Caco-2 (cell line): ENCODE data around the gene PKD2. TPM values are rescaled to one million over a fixed set of nuclear protein-coding genes. Genes with fewer than 3 reads are reported as not detected.
A peak's percentile ranks its signal among the peaks of the same experiment; 100 is the strongest.

Source experiments
- BruUV-seq: library from RNA; stranded (reverse); fragments of 400-500 nt; replicated peaks from 2 replicates; lab custom pipeline; 2021; lab: Mats Ljungman, UMichigan
- CTCF ChIA-PET: fragments of 300-600 bp; sonication (Branson Sonifier 250); formaldehyde crosslinking; loops from one replicate; lab custom pipeline; 2022; ENCODE audit warnings: antibody characterized with exemption; lab: Charles Lee
- POLR2A ChIA-PET: fragments of 300-600 bp; sonication (Branson Sonifier 250); formaldehyde crosslinking; loops from one replicate; lab custom pipeline; 2022; ENCODE audit warnings: antibody characterized with exemption; lab: Charles Lee
- DNase-seq, 2 experiments: peaks; one replicate each; pipeline versions ENCODE4 v3.0.0 to v3.0.0-alpha.2; 2020 to 2022
- H3K27me3 ChIP-seq: replicated peaks from 2 replicates; pipeline ENCODE4 v1.6.0; 2011; ENCODE audit warnings: low read length; ENCODE audit not compliant: control insufficient read depth, insufficient read depth
- H3K36me3 ChIP-seq: 2 replicates; pipeline ENCODE4 v1.5.1; 2011; ENCODE audit warnings: low read length; ENCODE audit not compliant: control insufficient read depth, insufficient read depth
- H3K4me1 ChIP-seq: fragments of 250-450 bp; sonication (Bioruptor Pico); 2 replicates; pipeline ENCODE4 v1.5.1; 2020; ENCODE audit warnings: mild to moderate bottlenecking
- H3K4me3 ChIP-seq: 2 replicates; pipeline ENCODE4 v1.5.1; 2011; ENCODE audit warnings: low read depth, mild to moderate bottlenecking, control low read depth, low read length
- H3K9me3 ChIP-seq: fragments of 250-450 bp; sonication (Bioruptor Pico); 2 replicates; pipeline ENCODE4 v1.5.1; 2020; ENCODE audit warnings: mild to moderate bottlenecking, moderate library complexity
- H3K27ac Mint-ChIP-seq: one replicate; pipeline ENCODE4 v1.8.0; 2022; ENCODE audit warnings: mixed read lengths; ENCODE audit not compliant: unreplicated experiment
- H3K27me3 Mint-ChIP-seq: one replicate; pipeline ENCODE4 v1.8.0; 2022; ENCODE audit warnings: mixed read lengths; ENCODE audit not compliant: insufficient read depth, unreplicated experiment
- H3K36me3 Mint-ChIP-seq: one replicate; pipeline ENCODE4 v1.8.0; 2022; ENCODE audit warnings: mild to moderate bottlenecking, mixed read lengths; ENCODE audit not compliant: insufficient read depth, unreplicated experiment
- H3K4me1 Mint-ChIP-seq: one replicate; pipeline ENCODE4 v1.8.0; 2022; ENCODE audit warnings: low read depth, mixed read lengths; ENCODE audit not compliant: unreplicated experiment
- H3K4me3 Mint-ChIP-seq: one replicate; pipeline ENCODE4 v1.8.0; 2022; ENCODE audit warnings: mild to moderate bottlenecking, moderate library complexity, mixed read lengths; ENCODE audit not compliant: unreplicated experiment
- H3K9me3 Mint-ChIP-seq: one replicate; pipeline ENCODE4 v1.8.0; 2022; ENCODE audit warnings: mixed read lengths; ENCODE audit not compliant: unreplicated experiment
- CTCF ChIP-seq, 2 experiments: fragments of 200-600 bp in 1 of 2; IDR thresholded peaks; 1 replicate in 1 of 2; 2 replicates in 1 of 2; pipeline versions ENCODE4 v1.5.1 to v1.8.0; 2011 to 2022; ENCODE audit warnings: antibody characterized with exemption in 1 of 2, control low read depth in 1 of 2, inconsistent platforms in 1 of 2, low read depth in 1 of 2, low read length in 1 of 2, mild to moderate bottlenecking in 1 of 2, moderate library complexity in 1 of 2; ENCODE audit not compliant: insufficient read depth in 1 of 2, severe bottlenecking in 1 of 2, unreplicated experiment in 1 of 2
- intact Hi-C: fragments of 100-400 bp; cut with micrococcal nuclease; formaldehyde crosslinking; loops from one replicate; pipeline ENCODE4 v1.10.0; 2022; ENCODE audit not compliant: unreplicated experiment
- total RNA-seq: library from RNA; stranded (reverse); gene quantifications from 2 replicates; pipeline ENCODE4 v1.2.3, GENCODE V29; 2022

PKD2 gene
- total RNA-seq, 1 experiment from 2014 or later = 7.3 TPM

- Mint-ChIP-seq H3K4me1 (no peaks in the 10 kb centered on the region), H3K36me3 (no peaks in the 10 kb centered on the region), H3K27ac (no peak overlapping the region), H3K27me3 (peaks cover 18% of the 10 kb centered on the region), H3K4me3 (no peak overlapping the region), H3K9me3 (no peaks in the 10 kb centered on the region)
- DNase-seq = peak in 1 of 2 experiments; percentile 51
- Histone ChIP-seq H3K27me3 (no peaks in the 10 kb centered on the region), H3K36me3 (no peaks in the 10 kb centered on the region), H3K9me3 (no peaks in the 10 kb centered on the region), H3K4me3 (no peak overlapping the region), H3K4me1 (no peaks in the 10 kb centered on the region)
- CTCF ChIA-PET = interaction anchor here (1.0 to 1.1 kb wide), 2 partner anchors 133 to 136 kb away, joined by 4 to 7 read pairs; no protein-coding TSS in a partner anchor
- intact Hi-C loops = loop anchor here (1.0 kb wide), 1 partner anchor 132 kb away; no protein-coding TSS in a partner anchor
- POLR2A ChIA-PET = no interaction called here
- no TSS peak for BruUV-seq
- TF ChIP-seq CTCF (IDR thresholded peaks at IDR 0.05; ENCODE audit: insufficient read depth in 1 of 2, low read depth in 1 of 2, low read length in 1 of 2, severe bottlenecking in 1 of 2, unreplicated experiment in 1 of 2) = peak in 1 of 2 experiments; percentile 39
Observed at GRCh38 chr4:87985097-87985886, 22.1 kb upstream of the PKD2 start.

- Mint-ChIP-seq H3K36me3 (no peaks in the 10 kb centered on the region), H3K27me3 (peaks cover 18% of the 10 kb centered on the region), H3K4me3 (no peak overlapping the region), H3K9me3 (no peaks in the 10 kb centered on the region), H3K27ac (no peak overlapping the region), H3K4me1 (no peaks in the 10 kb centered on the region)
- H3K27me3 ChIP-seq = no peaks in the 10 kb centered on the region
- POLR2A ChIA-PET = no interaction called here
- BruUV-seq = no TSS peak
- intact Hi-C loops = loop anchor here (1.0 kb wide), 1 partner anchor 133 kb away; no protein-coding TSS in a partner anchor
- H3K36me3 ChIP-seq = no peaks in the 10 kb centered on the region
- no peaks in the 10 kb centered on the region for H3K9me3 ChIP-seq
- CTCF ChIA-PET = interaction anchor here (1.0 to 1.1 kb wide), 2 partner anchors 133 to 137 kb away, joined by 4 to 7 read pairs; no protein-coding TSS in a partner anchor
- H3K4me1 ChIP-seq = no peaks in the 10 kb centered on the region
- no peak for DNase-seq
- TF ChIP-seq CTCF (IDR thresholded peaks at IDR 0.05; ENCODE audit: insufficient read depth in 1 of 2, low read depth in 1 of 2, low read length in 1 of 2, severe bottlenecking in 1 of 2, unreplicated experiment in 1 of 2) = no peak
- H3K4me3 ChIP-seq = no peak overlapping the region
Observed at GRCh38 chr4:87985887-87986200, 21.6 kb upstream of the PKD2 start.

- POLR2A ChIA-PET = no interaction called here
Observed at GRCh38 chr4:87986508-87986907, 20.9 kb upstream of the PKD2 start.

More at GRCh38 chr4:87986508-87986907, 20.9 kb upstream of the PKD2 start:
- DNase-seq = no peak
- no peak for TF ChIP-seq CTCF (IDR thresholded peaks at IDR 0.05; ENCODE audit: insufficient read depth in 1 of 2, low read depth in 1 of 2, low read length in 1 of 2, severe bottlenecking in 1 of 2, unreplicated experiment in 1 of 2)
- CTCF ChIA-PET = interaction anchor here (0.7 kb wide), 1 partner anchor 136 kb away, joined by 3 read pairs; no protein-coding TSS in a partner anchor
- no peaks in the 10 kb centered on the region for H3K27me3 ChIP-seq
- no peaks in the 10 kb centered on the region for H3K9me3 ChIP-seq
- Mint-ChIP-seq H3K27me3 (peaks cover 18% of the 10 kb centered on the region), H3K27ac (no peak overlapping the region), H3K9me3 (no peaks in the 10 kb centered on the region), H3K36me3 (no peaks in the 10 kb centered on the region), H3K4me1 (no peaks in the 10 kb centered on the region), H3K4me3 (no peak overlapping the region)
- H3K4me3 ChIP-seq = no peak overlapping the region
- no TSS peak for BruUV-seq
- H3K36me3 ChIP-seq = no peaks in the 10 kb centered on the region
- H3K4me1 ChIP-seq = no peaks in the 10 kb centered on the region
- intact Hi-C loops = no loop called here
